Measurements from ENCODE around the gene RPS29. TPM values are rescaled to one million over a fixed set of nuclear protein-coding genes. Genes with fewer than 3 reads are reported as not detected.

Gene RPS29
- total RNA-seq, 3 donors from 2014 or later (not counting 1 experiment from before 2014, with no cell fraction given): 1,124 to 1,711 (median 1,654) TPM

DNA sequence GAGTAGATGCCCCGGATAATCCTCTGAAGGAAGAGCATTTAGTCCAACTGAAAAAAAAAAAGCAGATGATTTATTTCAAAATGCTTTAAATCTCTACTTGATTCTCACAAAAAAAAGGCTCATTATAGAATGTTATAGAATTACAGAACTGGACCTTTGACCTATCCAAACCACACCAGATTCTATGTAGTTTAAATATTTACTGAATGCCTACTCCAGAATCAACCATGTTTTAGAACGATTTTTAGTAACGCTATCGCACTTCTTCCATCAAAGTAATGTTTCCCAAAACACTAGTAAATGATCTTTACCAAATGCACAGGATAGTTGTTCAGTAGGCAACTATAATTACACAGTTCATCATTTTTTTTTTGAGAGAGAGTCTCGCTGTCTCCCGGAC lies 2.6 kb downstream of the RPS29 start:
- 83% methylated on average over 5 of the region's 6 CpGs for WGBS (ENCODE audit: insufficient coverage)
- no peaks in the 10 kb centered on the region for H3K36me3 Mint-ChIP-seq
- Histone ChIP-seq H3K27ac (ENCODE audit: low read length) (no peak overlapping the region), H3K4me1 (ENCODE audit: control insufficient read depth, insufficient read depth, low read length) (peaks cover 19% of the 10 kb centered on the region), H3K9me3 (ENCODE audit: control insufficient read depth, insufficient read depth, low read length) (no peaks in the 10 kb centered on the region), H3K36me3 (ENCODE audit: control insufficient read depth, insufficient read depth, low read length) (peaks cover 26% of the 10 kb centered on the region), H3K27me3 (ENCODE audit: control insufficient read depth, insufficient read depth, low read length) (no peaks in the 10 kb centered on the region), H3K4me3 (ENCODE audit: low read length) (no peak overlapping the region)
- peak overlapping the region; percentile 45 for H3K4me3 Mint-ChIP-seq
- ATAC-seq (no peak), DNase-seq (no peak)
- H3K9me3 Mint-ChIP-seq: no peaks in the 10 kb centered on the region
- peak overlapping the region; percentile 98 to 99 for H3K27ac Mint-ChIP-seq
- no peaks in the 10 kb centered on the region for H3K27me3 Mint-ChIP-seq (ENCODE audit: low read depth in 2 of 2)
- H3K4me1 Mint-ChIP-seq: peaks cover 61 to 62% of the 10 kb centered on the region in 2 donors
- intact Hi-C loops (cut with micrococcal nuclease): loop anchor here (10.0 kb wide), 1 partner anchor 781 kb away; no protein-coding TSS in a partner anchor
- TF ChIP-seq, protein P1, sequence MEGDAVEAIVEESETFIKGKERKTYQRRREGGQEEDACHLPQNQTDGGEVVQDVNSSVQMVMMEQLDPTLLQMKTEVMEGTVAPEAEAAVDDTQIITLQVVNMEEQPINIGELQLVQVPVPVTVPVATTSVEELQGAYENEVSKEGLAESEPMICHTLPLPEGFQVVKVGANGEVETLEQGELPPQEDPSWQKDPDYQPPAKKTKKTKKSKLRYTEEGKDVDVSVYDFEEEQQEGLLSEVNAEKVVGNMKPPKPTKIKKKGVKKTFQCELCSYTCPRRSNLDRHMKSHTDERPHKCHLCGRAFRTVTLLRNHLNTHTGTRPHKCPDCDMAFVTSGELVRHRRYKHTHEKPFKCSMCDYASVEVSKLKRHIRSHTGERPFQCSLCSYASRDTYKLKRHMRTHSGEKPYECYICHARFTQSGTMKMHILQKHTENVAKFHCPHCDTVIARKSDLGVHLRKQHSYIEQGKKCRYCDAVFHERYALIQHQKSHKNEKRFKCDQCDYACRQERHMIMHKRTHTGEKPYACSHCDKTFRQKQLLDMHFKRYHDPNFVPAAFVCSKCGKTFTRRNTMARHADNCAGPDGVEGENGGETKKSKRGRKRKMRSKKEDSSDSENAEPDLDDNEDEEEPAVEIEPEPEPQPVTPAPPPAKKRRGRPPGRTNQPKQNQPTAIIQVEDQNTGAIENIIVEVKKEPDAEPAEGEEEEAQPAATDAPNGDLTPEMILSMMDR (IDR thresholded peaks at IDR 0.05): no peak

DNA sequence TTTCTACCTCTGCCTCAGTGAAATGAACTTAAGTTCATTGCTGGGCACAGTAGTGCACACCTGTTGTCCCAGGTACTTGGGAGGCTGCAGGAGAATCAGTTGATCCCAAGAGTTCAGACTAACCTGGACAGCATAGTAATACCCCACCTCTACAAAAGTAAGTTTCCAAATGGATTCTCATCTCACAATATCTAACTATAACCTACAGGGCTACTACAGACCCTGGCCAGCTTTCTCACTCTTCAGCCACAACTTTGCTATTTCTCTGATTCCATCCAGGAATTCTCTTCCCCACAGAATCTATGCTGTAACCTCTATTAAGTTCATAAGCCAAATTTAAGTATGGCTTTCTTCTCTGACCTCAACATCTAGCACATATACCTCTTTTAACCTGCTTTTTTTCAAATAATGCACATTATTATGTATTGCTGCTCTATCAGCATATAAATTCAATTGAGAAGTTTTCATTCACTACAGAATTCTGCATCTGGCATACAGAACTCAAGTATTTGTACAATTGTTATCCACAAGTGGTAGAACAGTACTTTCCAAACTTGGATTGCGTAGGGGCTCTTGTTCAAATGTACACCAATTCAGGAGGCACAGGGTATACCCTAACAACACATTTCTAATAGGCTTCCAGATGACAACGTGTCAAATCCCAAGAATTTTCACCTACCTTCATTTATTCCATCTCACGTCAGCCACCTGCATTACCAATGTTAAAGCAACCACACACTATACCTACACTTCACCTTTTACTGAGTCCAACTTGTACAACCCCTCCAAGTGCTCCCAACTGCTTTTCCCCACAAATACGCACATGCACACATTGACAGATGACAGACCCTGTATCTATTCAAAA lies 3.8 kb downstream of the RPS29 start:
- no peak overlapping the region for H3K27ac ChIP-seq (ENCODE audit: low read length)
- peak overlapping the region; percentile 82 to 99 for H3K27ac Mint-ChIP-seq
- ATAC-seq (no peak), DNase-seq (no peak)
- H3K27me3 ChIP-seq (ENCODE audit: control insufficient read depth, insufficient read depth, low read length): no peaks in the 10 kb centered on the region
- no peak overlapping the region for H3K4me3 ChIP-seq (ENCODE audit: low read length)
- WGBS (ENCODE audit: insufficient coverage): 87% methylated on average over 3 of the region's 4 CpGs
- intact Hi-C loops (cut with micrococcal nuclease): loop anchor here (10.0 kb wide), 1 partner anchor 782 kb away; no protein-coding TSS in a partner anchor
- H3K27me3 Mint-ChIP-seq (ENCODE audit: low read depth in 2 of 2): no peaks in the 10 kb centered on the region
- H3K4me3 Mint-ChIP-seq: peak overlapping the region; percentile 10
- H3K4me1 Mint-ChIP-seq: peaks cover 61 to 68% of the 10 kb centered on the region in 2 donors
- H3K9me3 ChIP-seq (ENCODE audit: control insufficient read depth, insufficient read depth, low read length): no peaks in the 10 kb centered on the region
- H3K9me3 Mint-ChIP-seq: no peaks in the 10 kb centered on the region
- H3K36me3 ChIP-seq (ENCODE audit: control insufficient read depth, insufficient read depth, low read length): peaks cover 26% of the 10 kb centered on the region
- TF ChIP-seq, protein P1 (IDR thresholded peaks at IDR 0.05): no peak
- no peaks in the 10 kb centered on the region for H3K36me3 Mint-ChIP-seq
- peaks cover 19% of the 10 kb centered on the region for H3K4me1 ChIP-seq (ENCODE audit: control insufficient read depth, insufficient read depth, low read length)

DNA sequence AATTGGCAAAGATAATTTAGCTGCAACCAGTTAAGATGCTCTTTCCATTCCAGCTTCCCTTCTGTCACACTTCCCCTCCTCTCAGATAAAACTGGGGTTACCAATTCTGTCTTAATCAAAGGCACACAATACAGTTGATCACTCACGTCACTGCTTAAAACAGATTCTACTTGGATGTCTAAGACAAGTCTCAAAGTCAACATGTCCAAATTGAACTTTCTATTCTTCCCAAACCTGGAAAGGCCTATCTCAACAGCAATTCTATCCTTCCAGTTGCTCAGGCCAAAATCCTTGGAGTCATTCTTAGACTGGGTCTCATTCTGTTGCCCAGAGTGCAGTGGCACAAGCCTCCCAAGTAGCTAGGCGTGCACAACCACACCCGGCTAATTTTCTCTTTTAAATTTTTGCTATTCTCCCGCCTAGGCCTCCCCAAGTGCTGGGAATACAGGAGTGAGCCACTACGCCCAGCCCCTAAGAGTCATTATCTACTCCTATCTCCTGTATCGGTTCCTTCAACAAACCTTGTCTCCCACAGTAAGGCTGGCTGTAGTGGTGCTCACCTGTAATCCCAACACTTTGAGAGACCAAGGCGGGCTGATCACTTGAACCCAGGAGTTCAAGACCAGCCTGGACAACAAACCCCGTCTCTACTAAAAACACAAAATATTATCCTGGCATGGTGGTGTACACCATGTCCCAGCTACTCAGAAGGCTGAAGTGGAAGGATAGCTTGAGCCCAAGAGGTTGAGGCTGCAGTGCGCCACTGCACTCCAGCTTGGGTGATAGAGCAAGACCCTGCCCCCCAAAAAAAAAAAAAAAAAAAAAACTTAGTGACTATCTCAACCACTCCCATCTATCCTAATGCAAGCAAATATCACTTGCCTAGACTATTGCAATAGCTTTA lies 4.7 kb downstream of the RPS29 start:
- no peak for ATAC-seq
- H3K27me3 Mint-ChIP-seq (ENCODE audit: low read depth in 2 of 2): no peaks in the 10 kb centered on the region
- Histone ChIP-seq H3K4me1 (ENCODE audit: control insufficient read depth, insufficient read depth, low read length) (peaks cover 19% of the 10 kb centered on the region), H3K27me3 (ENCODE audit: control insufficient read depth, insufficient read depth, low read length) (no peaks in the 10 kb centered on the region), H3K4me3 (ENCODE audit: low read length) (no peak overlapping the region), H3K36me3 (ENCODE audit: control insufficient read depth, insufficient read depth, low read length) (peaks cover 26% of the 10 kb centered on the region), H3K27ac (ENCODE audit: low read length) (no peak overlapping the region), H3K9me3 (ENCODE audit: control insufficient read depth, insufficient read depth, low read length) (no peaks in the 10 kb centered on the region)
- no peaks in the 10 kb centered on the region for H3K36me3 Mint-ChIP-seq
- intact Hi-C loops (cut with micrococcal nuclease): loop anchor here (10.0 kb wide), 1 partner anchor 783 kb away; no protein-coding TSS in a partner anchor
- peak overlapping the region; percentile 82 to 99 for H3K27ac Mint-ChIP-seq
- DNase-seq: no peak
- H3K4me1 Mint-ChIP-seq: peaks cover 59 to 61% of the 10 kb centered on the region in 2 donors
- 90% methylated on average over 7 of the region's 9 CpGs for WGBS (ENCODE audit: insufficient coverage)
- no peaks in the 10 kb centered on the region for H3K9me3 Mint-ChIP-seq
- TF ChIP-seq, protein P1 (IDR thresholded peaks at IDR 0.05): no peak
- H3K4me3 Mint-ChIP-seq: no peak overlapping the region

Measured in natural killer cell (primary cell).